HL-60/S4 treated with phorbol 12-myristate 13-acetate at 8.2 ng/mL for 4 days and 3 days (cell line): Measurements from ENCODE around the gene DUSP8.
"Not testable (repeated sequence)": the region's sequence is repeated elsewhere in the genome, so short reads cannot be mapped to it uniquely, and the experiment has no call there.

Experiments used
- in situ Hi-C: fragments of 300-500 bp; cut with MboI; formaldehyde crosslinking; loops from 2 replicates; pipeline ENCODE4 v1.15.0; 2022; ENCODE audit warnings: low sequenced_read_pairs

DUSP8 gene

GRCh38 chr11:1589996-1590395, 17.9 kb upstream of the DUSP8 start:
- in situ Hi-C loops = no loop called here

- in situ Hi-C loops = not testable (repeated sequence)
These were observed 17.3 kb upstream of the DUSP8 start for GRCh38 chr11:1589191-1589963.

- in situ Hi-C loops = no loop called here
These were observed 14.6 kb upstream of the DUSP8 start for GRCh38 chr11:1586699-1587098.

- in situ Hi-C loops = not testable (repeated sequence)
These were observed 12.7 kb upstream of the DUSP8 start, which contains the start of gene KRTAP5-1 for GRCh38 chr11:1584661-1585370. Gene KRTAP5-1 (minus strand): TSS chr11:1585283. CDS start chr11:1585249, 34 bp downstream.

- in situ Hi-C loops = not testable (repeated sequence)
These were observed 10.8 kb upstream of the DUSP8 start for GRCh38 chr11:1582909-1583308.

GRCh38 chr11:1581976-1582375, 9.9 kb upstream of the DUSP8 start:
- in situ Hi-C loops = no loop called here

GRCh38 chr11:1576825-1577224, 4.8 kb upstream of the DUSP8 start:
- in situ Hi-C loops = no loop called here

- in situ Hi-C loops = not testable (repeated sequence)
These were observed 3.7 kb upstream of the DUSP8 start for GRCh38 chr11:1575756-1576155.

GRCh38 chr11:1574933-1575242, 2.8 kb upstream of the DUSP8 start:
- in situ Hi-C loops = no loop called here

- in situ Hi-C loops = no loop called here
These were observed 2.3 kb upstream of the DUSP8 start for GRCh38 chr11:1574238-1574932.

GRCh38 chr11:1573903-1574237, 1.8 kb upstream of the DUSP8 start:
- in situ Hi-C loops = no loop called here

- in situ Hi-C loops = no loop called here
These were observed 1.2 kb upstream of the DUSP8 start for GRCh38 chr11:1573077-1573902.

GRCh38 chr11:1571760-1572196, 293 bp downstream of the DUSP8 start:
- in situ Hi-C loops = no loop called here

GRCh38 chr11:1570896-1571759, 943 bp downstream of the DUSP8 start:
- in situ Hi-C loops = no loop called here

GRCh38 chr11:1570531-1570895, 1.6 kb downstream of the DUSP8 start:
- in situ Hi-C loops = no loop called here

GRCh38 chr11:1570001-1570453, 2.0 kb downstream of the DUSP8 start:
- in situ Hi-C loops = no loop called here

GRCh38 chr11:1569251-1569780, 2.8 kb downstream of the DUSP8 start:
- in situ Hi-C loops = no loop called here

- in situ Hi-C loops = no loop called here
These were observed 3.6 kb downstream of the DUSP8 start for GRCh38 chr11:1568441-1568911.

GRCh38 chr11:1567721-1568100, 4.4 kb downstream of the DUSP8 start:
- in situ Hi-C loops = no loop called here
